Brain microvascular endothelial cell (primary cell): ENCODE results near the gene WFIKKN2.

Source experiments
- DNase-seq: peaks from one replicate; pipeline ENCODE4 v3.0.0-alpha.2; 2020
- H3K27ac ChIP-seq: fragments of 250-450 bp; sonication (Bioruptor Pico); 2 replicates; pipeline ENCODE4 v1.5.1; 2020; ENCODE audit warnings: mild to moderate bottlenecking, moderate library complexity
- H3K27me3 ChIP-seq: fragments of 250-450 bp; sonication (Bioruptor Pico); replicated peaks from 2 replicates; pipeline ENCODE4 v1.5.1; 2020; ENCODE audit warnings: mild to moderate bottlenecking
- H3K36me3 ChIP-seq: fragments of 250-450 bp; sonication (Bioruptor Pico); replicated peaks from 2 replicates; pipeline ENCODE4 v1.5.1; 2020; ENCODE audit warnings: mild to moderate bottlenecking
- H3K4me3 ChIP-seq: 2 replicates; pipeline ENCODE4 v1.5.1; 2011; ENCODE audit warnings: low read depth, mild to moderate bottlenecking, control low read depth, low read length, moderate library complexity
- in situ Hi-C: cut with HindIII; loops from 2 replicates; pipeline ENCODE4 v1.10.0; 2017; ENCODE audit warnings: low sequenced_read_pairs, low pct_ligation_motif_present
- TF ChIP-seq, protein P1 (sequence below): IDR thresholded peaks from 2 replicates; pipeline ENCODE4 v1.5.1; 2011; ENCODE audit warnings: low read depth, mild to moderate bottlenecking, moderate library complexity, low read length, control low read depth, inconsistent platforms; ENCODE audit errors: missing control alignments

WFIKKN2 gene

DNA sequence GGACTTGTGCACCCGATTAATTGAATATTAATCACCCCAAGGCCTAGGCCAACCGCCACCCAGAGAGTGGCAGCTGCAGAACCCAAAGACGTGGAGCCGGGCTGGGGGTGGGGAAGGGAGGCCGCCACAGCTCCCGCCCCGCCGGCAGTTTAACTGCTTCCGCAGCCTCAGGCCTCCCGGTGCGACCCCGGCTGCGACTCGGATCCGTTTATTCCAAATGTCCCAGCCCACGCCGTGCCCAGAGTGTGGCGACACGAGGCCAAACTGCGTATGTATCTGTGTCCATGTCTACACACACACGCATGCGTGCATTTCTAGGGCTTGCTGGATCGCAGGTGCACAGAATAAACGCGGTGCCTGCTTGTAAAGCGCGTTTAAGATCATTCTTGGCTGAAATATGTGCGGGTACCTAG, 31.6 kb downstream of the WFIKKN2 start:
- H3K27me3 ChIP-seq: no peaks in the 10 kb centered on the region
- DNase-seq: peak; percentile 69
- H3K27ac ChIP-seq: peak overlapping the region; percentile 91
- H3K4me3 ChIP-seq: peak overlapping the region; percentile 84
- in situ Hi-C loops: no loop called here
- TF ChIP-seq, protein P1, sequence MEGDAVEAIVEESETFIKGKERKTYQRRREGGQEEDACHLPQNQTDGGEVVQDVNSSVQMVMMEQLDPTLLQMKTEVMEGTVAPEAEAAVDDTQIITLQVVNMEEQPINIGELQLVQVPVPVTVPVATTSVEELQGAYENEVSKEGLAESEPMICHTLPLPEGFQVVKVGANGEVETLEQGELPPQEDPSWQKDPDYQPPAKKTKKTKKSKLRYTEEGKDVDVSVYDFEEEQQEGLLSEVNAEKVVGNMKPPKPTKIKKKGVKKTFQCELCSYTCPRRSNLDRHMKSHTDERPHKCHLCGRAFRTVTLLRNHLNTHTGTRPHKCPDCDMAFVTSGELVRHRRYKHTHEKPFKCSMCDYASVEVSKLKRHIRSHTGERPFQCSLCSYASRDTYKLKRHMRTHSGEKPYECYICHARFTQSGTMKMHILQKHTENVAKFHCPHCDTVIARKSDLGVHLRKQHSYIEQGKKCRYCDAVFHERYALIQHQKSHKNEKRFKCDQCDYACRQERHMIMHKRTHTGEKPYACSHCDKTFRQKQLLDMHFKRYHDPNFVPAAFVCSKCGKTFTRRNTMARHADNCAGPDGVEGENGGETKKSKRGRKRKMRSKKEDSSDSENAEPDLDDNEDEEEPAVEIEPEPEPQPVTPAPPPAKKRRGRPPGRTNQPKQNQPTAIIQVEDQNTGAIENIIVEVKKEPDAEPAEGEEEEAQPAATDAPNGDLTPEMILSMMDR: no peak
- peaks cover 5% of the 10 kb centered on the region for H3K36me3 ChIP-seq

DNA sequence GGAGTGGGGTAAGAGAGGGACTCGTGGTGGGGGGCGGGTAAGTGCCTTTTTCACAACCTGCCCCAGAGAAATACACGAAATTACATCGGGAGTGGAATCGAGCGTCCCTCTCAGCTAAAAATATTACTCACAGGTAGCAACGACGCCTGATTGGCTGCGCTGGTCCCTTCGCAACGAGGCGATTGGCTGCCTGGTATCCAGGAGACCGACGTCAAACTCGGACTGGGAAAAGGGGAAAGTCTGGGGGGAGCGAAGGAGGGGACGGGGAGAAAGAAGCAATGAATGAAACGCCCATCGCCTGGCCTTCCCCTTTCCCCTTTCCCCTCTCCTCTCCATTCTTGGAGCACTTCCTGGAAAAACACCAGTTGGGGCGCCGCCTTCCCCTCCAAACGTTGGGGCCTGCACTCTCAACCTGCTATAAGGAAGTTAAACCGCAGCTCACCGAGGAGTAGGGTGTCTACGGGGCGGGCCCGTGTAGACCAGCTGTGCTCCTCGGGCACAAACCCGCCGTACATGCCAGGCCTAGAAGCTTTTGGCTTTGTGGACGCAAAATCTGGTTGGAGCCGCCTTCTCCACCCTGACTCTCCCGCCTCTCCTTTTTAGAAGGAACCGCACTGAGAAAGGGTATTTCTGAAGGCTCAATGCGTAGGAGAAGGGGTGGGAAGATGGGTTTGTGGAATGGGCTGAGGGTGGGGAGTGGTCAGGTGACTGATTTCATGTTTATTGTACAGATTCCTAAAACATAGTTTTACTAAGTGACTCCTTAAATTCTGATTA, 32.2 kb downstream of the WFIKKN2 start:
- Histone ChIP-seq H3K4me3 (peak overlapping the region; percentile 84), H3K27ac (peak overlapping the region; percentile 91), H3K36me3 (peaks cover 5% of the 10 kb centered on the region), H3K27me3 (no peaks in the 10 kb centered on the region)
- TF ChIP-seq, protein P1: peak; percentile 3
- in situ Hi-C loops: no loop called here
- DNase-seq: peak; percentile 93

DNA sequence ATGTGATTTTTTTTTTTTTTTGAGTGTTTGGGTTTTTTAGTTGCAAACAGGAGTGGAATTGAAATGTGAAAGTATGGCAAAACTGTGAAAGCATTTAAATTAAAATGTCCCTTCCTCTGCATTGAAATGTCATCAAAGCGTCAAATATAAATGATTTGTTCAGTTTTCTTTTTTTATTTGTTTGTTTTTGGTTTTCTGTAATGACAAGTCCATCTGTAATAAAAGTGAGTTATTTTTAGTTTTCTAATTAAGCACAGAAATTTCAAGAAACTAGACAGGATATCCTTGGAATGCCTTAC, 32.7 kb downstream of the WFIKKN2 start:
- H3K36me3 ChIP-seq: peaks cover 2% of the 10 kb centered on the region
- no peak for DNase-seq
- TF ChIP-seq, protein P1: no peak
- no peaks in the 10 kb centered on the region for H3K27me3 ChIP-seq
- in situ Hi-C loops: no loop called here
- H3K27ac ChIP-seq: no peak overlapping the region
- no peak overlapping the region for H3K4me3 ChIP-seq

DNA sequence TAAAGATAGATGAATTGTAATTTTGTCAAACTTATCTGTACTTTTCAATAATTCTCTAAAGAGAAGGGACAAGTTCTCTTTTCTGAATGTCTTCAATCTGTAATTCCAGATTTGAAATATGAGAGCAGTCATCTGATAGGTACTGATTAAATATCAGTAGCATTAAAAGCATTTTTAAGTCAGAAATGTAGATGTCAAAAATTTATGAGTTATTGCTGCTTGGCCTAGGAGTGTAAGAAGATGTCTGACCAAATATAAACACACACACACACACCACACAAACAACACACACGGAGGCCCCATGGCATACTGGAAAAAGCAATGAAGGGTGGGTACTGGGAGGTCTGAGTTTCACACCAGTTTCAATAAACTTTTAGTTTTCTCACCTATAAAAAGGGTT, 33.2 kb downstream of the WFIKKN2 start:
- Histone ChIP-seq H3K27me3 (no peaks in the 10 kb centered on the region), H3K27ac (no peak overlapping the region), H3K36me3 (no peaks in the 10 kb centered on the region), H3K4me3 (no peak overlapping the region)
- DNase-seq: no peak
- in situ Hi-C loops: no loop called here
- TF ChIP-seq, protein P1: no peak

- DNase-seq: no peak
- Histone ChIP-seq H3K36me3 (no peaks in the 10 kb centered on the region), H3K27ac (no peak overlapping the region), H3K4me3 (no peak overlapping the region), H3K27me3 (no peaks in the 10 kb centered on the region)
- in situ Hi-C loops: no loop called here
- TF ChIP-seq, protein P1: no peak
Measured at GRCh38 chr17:50871364-50871763, 36.0 kb downstream of the WFIKKN2 start.

DNA sequence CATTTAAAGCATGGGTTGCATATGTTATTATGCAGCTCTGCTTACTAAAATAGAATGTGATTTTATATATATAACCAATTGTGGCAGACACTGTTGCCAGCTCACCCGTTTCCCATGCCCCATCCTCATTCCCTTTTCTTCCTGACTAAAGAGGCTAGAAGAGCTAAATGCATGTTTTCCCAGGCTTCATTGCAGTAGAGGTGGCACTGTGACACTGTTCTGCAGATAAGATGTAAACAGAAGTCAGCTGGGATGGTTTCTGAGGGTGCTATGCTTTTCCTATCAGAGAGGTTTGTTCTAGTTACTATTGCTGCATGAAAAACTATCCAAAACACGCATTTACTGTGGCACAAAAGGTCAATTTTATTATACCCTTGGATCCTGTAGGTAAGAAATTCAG, 36.5 kb downstream of the WFIKKN2 start:
- in situ Hi-C loops: no loop called here
- Histone ChIP-seq H3K36me3 (no peaks in the 10 kb centered on the region), H3K27me3 (no peaks in the 10 kb centered on the region), H3K27ac (no peak overlapping the region), H3K4me3 (no peak overlapping the region)
- no peak for DNase-seq
- TF ChIP-seq, protein P1: no peak
